Mammary epithelial cell (primary cell): Measurements from ENCODE around the gene SDK1.

ENCODE experiments used
- EZH2 ChIP-seq: IDR thresholded peaks from 2 replicates; pipeline ENCODE4 v1.6.1; 2012; ENCODE audit warnings: low read length, inconsistent platforms, borderline replicate concordance
- TF ChIP-seq, protein P1 (sequence below), 2 donors: IDR thresholded peaks in 1 of 2; conservative IDR thresholded peaks in 1 of 2; 2 replicates each; pipeline ENCODE4 v1.5.1; 2011 to 2012; ENCODE audit warnings: inconsistent platforms in 2 of 2, low read length in 2 of 2, mild to moderate bottlenecking in 2 of 2, control low read depth in 1 of 2, low read depth in 1 of 2; ENCODE audit not compliant: insufficient read depth in 1 of 2; ENCODE audit errors: extremely low read depth in 1 of 2

DNA sequence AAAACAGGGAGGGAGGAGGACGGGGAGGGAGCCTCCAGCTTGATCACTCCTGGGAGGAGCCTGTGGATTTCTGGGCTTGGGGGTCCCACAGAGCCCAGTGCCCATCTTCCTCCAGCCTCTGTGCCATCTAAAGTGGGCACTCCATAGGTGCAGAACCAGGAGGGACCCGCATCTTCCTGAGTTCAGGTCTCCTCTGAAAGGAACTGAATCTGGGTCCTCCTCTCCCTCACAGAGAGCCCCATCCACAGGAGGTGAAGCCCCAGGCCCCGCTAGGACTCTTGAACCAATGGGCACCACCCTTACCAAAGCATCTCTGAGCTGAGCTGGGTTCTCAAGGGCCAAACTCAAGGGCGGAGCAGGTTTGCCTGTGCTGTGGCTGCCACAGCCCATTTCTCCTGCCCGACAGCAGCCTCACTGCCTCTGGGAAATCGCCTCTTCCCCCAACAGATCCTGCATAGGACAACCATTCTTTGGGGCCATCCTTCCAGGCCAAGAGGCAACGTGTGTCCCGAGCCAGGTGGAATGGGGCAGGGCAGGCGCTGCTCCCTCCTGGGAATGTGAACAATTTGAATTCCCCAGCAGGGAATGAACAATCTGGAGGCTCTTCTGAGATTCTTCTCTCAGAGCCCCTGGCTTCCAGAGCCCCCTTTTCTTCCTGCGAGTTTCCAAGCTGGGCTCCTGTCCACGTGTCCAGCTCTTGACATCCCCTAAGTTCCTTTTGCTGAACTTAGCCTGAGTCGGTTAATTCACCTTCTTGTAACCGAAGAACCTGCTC lies 970.1 kb downstream of the SDK1 start:
- TF ChIP-seq, protein P1, sequence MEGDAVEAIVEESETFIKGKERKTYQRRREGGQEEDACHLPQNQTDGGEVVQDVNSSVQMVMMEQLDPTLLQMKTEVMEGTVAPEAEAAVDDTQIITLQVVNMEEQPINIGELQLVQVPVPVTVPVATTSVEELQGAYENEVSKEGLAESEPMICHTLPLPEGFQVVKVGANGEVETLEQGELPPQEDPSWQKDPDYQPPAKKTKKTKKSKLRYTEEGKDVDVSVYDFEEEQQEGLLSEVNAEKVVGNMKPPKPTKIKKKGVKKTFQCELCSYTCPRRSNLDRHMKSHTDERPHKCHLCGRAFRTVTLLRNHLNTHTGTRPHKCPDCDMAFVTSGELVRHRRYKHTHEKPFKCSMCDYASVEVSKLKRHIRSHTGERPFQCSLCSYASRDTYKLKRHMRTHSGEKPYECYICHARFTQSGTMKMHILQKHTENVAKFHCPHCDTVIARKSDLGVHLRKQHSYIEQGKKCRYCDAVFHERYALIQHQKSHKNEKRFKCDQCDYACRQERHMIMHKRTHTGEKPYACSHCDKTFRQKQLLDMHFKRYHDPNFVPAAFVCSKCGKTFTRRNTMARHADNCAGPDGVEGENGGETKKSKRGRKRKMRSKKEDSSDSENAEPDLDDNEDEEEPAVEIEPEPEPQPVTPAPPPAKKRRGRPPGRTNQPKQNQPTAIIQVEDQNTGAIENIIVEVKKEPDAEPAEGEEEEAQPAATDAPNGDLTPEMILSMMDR (conservative IDR thresholded peaks at IDR 0.05 in 1 of 2, IDR thresholded peaks at IDR 0.05 in 1 of 2; ENCODE audit: extremely low read depth in 1 of 2, insufficient read depth in 1 of 2, low read depth in 1 of 2, low read length in 2 of 2): no peak
- no peak for TF ChIP-seq EZH2
